ENCODE data around the gene NAA25. TPM values are rescaled to one million over a fixed set of nuclear protein-coding genes. Genes with fewer than 3 reads are reported as not detected.

Gene NAA25
- total RNA-seq, 1 experiment from 2014 or later = 18.7 TPM

- no peak for DNase-seq (ENCODE audit: low read depth in 1 of 2, low spot score in 2 of 2)
- Histone ChIP-seq H3K27me3 (replicated peaks) (no peaks in the 10 kb centered on the region), H3K4me1 (replicated peaks) (no peaks in the 10 kb centered on the region), H3K36me3 (no peaks in the 10 kb centered on the region), H3K9me3 (replicated peaks) (no peaks in the 10 kb centered on the region), H3K27ac (no peak overlapping the region), H3K4me3 (no peak overlapping the region)
Measured at GRCh38 chr12:111980598-111980997, 128.0 kb downstream of the NAA25 start.

GRCh38 chr12:111978545-111978944 lies 130.0 kb downstream of the NAA25 start:
- H3K27ac ChIP-seq = no peak overlapping the region
- H3K9me3 ChIP-seq (replicated peaks) = no peaks in the 10 kb centered on the region
- H3K36me3 ChIP-seq = no peaks in the 10 kb centered on the region
- no peaks in the 10 kb centered on the region for H3K27me3 ChIP-seq (replicated peaks)
- no peak overlapping the region for H3K4me3 ChIP-seq
- no peaks in the 10 kb centered on the region for H3K4me1 ChIP-seq (replicated peaks)
- DNase-seq (ENCODE audit: low read depth in 1 of 2, low spot score in 2 of 2) = no peak

- Histone ChIP-seq H3K4me1 (replicated peaks) (no peaks in the 10 kb centered on the region), H3K27me3 (replicated peaks) (no peaks in the 10 kb centered on the region), H3K27ac (no peak overlapping the region), H3K36me3 (no peaks in the 10 kb centered on the region), H3K9me3 (replicated peaks) (no peaks in the 10 kb centered on the region; the same call in 1 of the 2 replicates), H3K4me3 (no peak overlapping the region)
- no peak for DNase-seq (ENCODE audit: low read depth in 1 of 2, low spot score in 2 of 2)
Measured at GRCh38 chr12:111976860-111977259, 131.7 kb downstream of the NAA25 start.

Other genes with a start within 250 kb of the NAA25 start
- 5.3 and 5.5 TPM in 2 replicates for gene TMEM116, start 95.6 kb downstream of the NAA25 start, total RNA-seq (2014; rRNA removed; shearing (Covaris generic))
- gene ERP29, start 95.4 kb downstream of the NAA25 start, total RNA-seq (2014; rRNA removed; shearing (Covaris generic)) = 32.5 and 47.2 TPM in 2 replicates
- 37.3 and 38.2 TPM in 2 replicates for gene TRAFD1, start 16.8 kb upstream of the NAA25 start, total RNA-seq (2014; rRNA removed; shearing (Covaris generic))

Data from SJSA1 (cell line).